Germinal center (tissue), 1 donor: ENCODE results near the gene OR4A5.
"Not testable (repeated sequence)": the region's sequence is repeated elsewhere in the genome, so short reads cannot be mapped to it uniquely, and the experiment has no call there.

Experiments
- DNase-seq: peaks from one replicate; pipeline ENCODE4 v3.0.0; 2012; ENCODE audit warnings: mixed read lengths, low spot score

Gene OR4A5, protein sequence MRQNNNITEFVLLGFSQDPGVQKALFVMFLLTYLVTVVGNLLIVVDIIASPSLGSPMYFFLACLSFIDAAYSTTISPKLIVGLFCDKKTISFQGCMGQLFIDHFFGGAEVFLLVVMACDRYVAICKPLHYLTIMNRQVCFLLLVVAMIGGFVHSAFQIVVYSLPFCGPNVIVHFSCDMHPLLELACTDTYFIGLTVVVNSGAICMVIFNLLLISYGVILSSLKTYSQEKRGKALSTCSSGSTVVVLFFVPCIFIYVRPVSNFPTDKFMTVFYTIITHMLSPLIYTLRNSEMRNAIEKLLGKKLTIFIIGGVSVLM

DNA sequence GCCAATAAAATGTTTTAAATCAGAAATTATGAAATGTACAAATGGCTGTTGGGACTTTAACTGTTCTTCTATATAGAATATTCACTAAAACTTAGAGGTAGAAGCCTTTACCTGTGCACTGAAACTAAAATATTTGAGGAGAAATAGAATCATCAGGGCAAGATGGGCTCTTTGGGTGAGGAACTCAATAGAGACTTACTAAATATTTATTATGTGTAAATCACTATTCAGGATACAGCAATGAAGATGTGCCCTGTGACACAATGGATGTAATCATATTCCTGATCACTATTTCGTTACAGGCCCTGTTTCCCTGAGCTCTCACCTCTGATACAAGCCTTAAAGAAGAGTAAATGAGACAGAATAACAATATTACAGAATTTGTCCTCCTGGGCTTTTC is at the start of gene OR4A5:
Gene OR4A5, plus strand, starts transcription at position 301 of the 400 bp plus-strand sequence. Its CDS starts 53 bp downstream, at position 354.
- not testable (repeated sequence) for DNase-seq

- not testable (repeated sequence) for DNase-seq
Observed at GRCh38 chr11:54720094-54720493, 13.5 kb downstream of the OR4A5 start.
